H9 (cell line): ENCODE measurements around the gene MIEF1. TPM values are rescaled to one million over a fixed set of nuclear protein-coding genes. Genes with fewer than 3 reads are reported as not detected.
A peak's percentile ranks its signal among the peaks of the same experiment; 100 is the strongest.

Source experiments
- DNase-seq: peaks from one replicate; pipeline ENCODE4 v3.0.0-alpha.2; 2017
- H2AFZ ChIP-seq: one replicate; pipeline ENCODE4 v1.6.1; 2013; ENCODE audit warnings: mild to moderate bottlenecking, low read length, control low read depth, moderate library complexity
- H2AK5ac ChIP-seq: 2 replicates; pipeline ENCODE4 v1.6.1; 2013; ENCODE audit warnings: low read length, control low read depth, mixed read lengths; ENCODE audit not compliant: insufficient read length
- H2BK120ac ChIP-seq: one replicate; pipeline ENCODE4 v1.6.1; 2013; ENCODE audit warnings: low read depth, mild to moderate bottlenecking, low read length, control low read depth, inconsistent platforms; ENCODE audit not compliant: poor library complexity, severe bottlenecking
- H2BK12ac ChIP-seq: 2 replicates; pipeline ENCODE4 v1.6.1; 2013; ENCODE audit warnings: low read length, control low read depth, mixed read lengths, low read depth; ENCODE audit not compliant: insufficient read length
- H2BK15ac ChIP-seq: 2 replicates; pipeline ENCODE4 v1.6.1; 2013; ENCODE audit warnings: low read depth, low read length, control low read depth
- H2BK20ac ChIP-seq: one replicate; pipeline ENCODE4 v1.6.1; 2013; ENCODE audit warnings: low read depth, mild to moderate bottlenecking, low read length, control low read depth, inconsistent platforms; ENCODE audit not compliant: poor library complexity, severe bottlenecking
- H2BK5ac ChIP-seq: 2 replicates; pipeline ENCODE4 v1.6.1; 2013; ENCODE audit warnings: low read length, control low read depth, mixed read lengths; ENCODE audit not compliant: insufficient read length
- H3K14ac ChIP-seq: 2 replicates; pipeline ENCODE4 v1.6.1; 2013; ENCODE audit warnings: low read length, control low read depth; ENCODE audit not compliant: insufficient read depth
- H3K18ac ChIP-seq: 2 replicates; pipeline ENCODE4 v1.6.1; 2013; ENCODE audit warnings: low read depth, mild to moderate bottlenecking, mixed read lengths, low read length, control low read depth; ENCODE audit not compliant: insufficient read length
- H3K23ac ChIP-seq: 2 replicates; pipeline ENCODE4 v1.6.1; 2013; ENCODE audit warnings: low read length, control low read depth, mixed read lengths, low read depth; ENCODE audit not compliant: insufficient read length
- H3K23me2 ChIP-seq: 2 replicates; pipeline ENCODE4 v1.6.1; 2013; ENCODE audit warnings: low read depth, mild to moderate bottlenecking, mixed read lengths, low read length, control low read depth; ENCODE audit not compliant: insufficient read length, poor library complexity, severe bottlenecking
- H3K27ac ChIP-seq: 2 replicates; pipeline ENCODE4 v1.5.1; 2013; ENCODE audit warnings: low read length, control low read depth, mixed read lengths, low read depth; ENCODE audit not compliant: insufficient read length
- H3K27me3 ChIP-seq: 2 replicates; pipeline ENCODE4 v1.6.1; 2013; ENCODE audit warnings: low read length, control low read depth, inconsistent platforms; ENCODE audit not compliant: insufficient read depth
- H3K4ac ChIP-seq: 2 replicates; pipeline ENCODE4 v1.6.1; 2013; ENCODE audit warnings: low read depth, mild to moderate bottlenecking, control low read depth, inconsistent platforms, low read length, moderate library complexity
- H3K4me1 ChIP-seq: 2 replicates; pipeline ENCODE4 v1.6.1; 2013; ENCODE audit warnings: low read length, control low read depth, inconsistent platforms; ENCODE audit not compliant: insufficient read depth
- H3K4me2 ChIP-seq: 2 replicates; pipeline ENCODE4 v1.6.1; 2013; ENCODE audit warnings: low read length, control low read depth, mixed read lengths; ENCODE audit not compliant: insufficient read length, insufficient read depth
- H3K56ac ChIP-seq: 2 replicates; pipeline ENCODE4 v1.6.1; 2013; ENCODE audit warnings: low read depth, mild to moderate bottlenecking, mixed read lengths, low read length, control low read depth; ENCODE audit not compliant: insufficient read length
- H3K79me1 ChIP-seq: 2 replicates; pipeline ENCODE4 v1.6.1; 2013; ENCODE audit warnings: low read depth, mild to moderate bottlenecking, moderate library complexity, low read length, control low read depth, inconsistent platforms; ENCODE audit not compliant: insufficient read depth, poor library complexity, severe bottlenecking
- H3K79me2 ChIP-seq: 2 replicates; pipeline ENCODE4 v1.6.1; 2013; ENCODE audit warnings: low read length, control low read depth, inconsistent platforms; ENCODE audit not compliant: insufficient read depth
- H3K9ac ChIP-seq: 2 replicates; pipeline ENCODE4 v1.6.1; 2013; ENCODE audit warnings: low read length, control low read depth, mixed read lengths; ENCODE audit not compliant: insufficient read length; ENCODE audit errors: extremely low read depth
- H3K9me3 ChIP-seq: one replicate; pipeline ENCODE4 v1.6.1; 2013; ENCODE audit warnings: low read depth, low read length, inconsistent platforms; ENCODE audit not compliant: control insufficient read depth
- H3T11ph ChIP-seq: one replicate; pipeline ENCODE4 v1.6.1; 2013; ENCODE audit warnings: mild to moderate bottlenecking, low read length, control low read depth, inconsistent platforms
- H4K20me1 ChIP-seq: one replicate; pipeline ENCODE4 v1.6.1; 2013; ENCODE audit not compliant: control insufficient read depth, insufficient read length, insufficient read depth
- H4K5ac ChIP-seq: 2 replicates; pipeline ENCODE4 v1.6.1; 2013; ENCODE audit warnings: low read depth, mild to moderate bottlenecking, mixed read lengths, low read length, control low read depth; ENCODE audit not compliant: insufficient read length
- H4K8ac ChIP-seq: replicated peaks from 2 replicates; pipeline ENCODE4 v1.6.1; 2013; ENCODE audit warnings: low read length, control low read depth, mixed read lengths, low read depth; ENCODE audit not compliant: insufficient read length
- H4K91ac ChIP-seq: 2 replicates; pipeline ENCODE4 v1.6.1; 2013; ENCODE audit warnings: low read depth, mild to moderate bottlenecking, moderate library complexity, mixed read lengths, low read length, control low read depth; ENCODE audit not compliant: insufficient read length
- H3K27ac Mint-ChIP-seq, 3 experiments: 2 replicates in 2 of 3; 3 replicates in 1 of 3; pipeline ENCODE4 v1.8.0; 2020 to 2021; ENCODE audit warnings: mixed read lengths in 3 of 3, mild to moderate bottlenecking in 1 of 3, moderate library complexity in 1 of 3
- H3K27me3 Mint-ChIP-seq: 2 replicates; pipeline ENCODE4 v1.8.0; 2021; ENCODE audit warnings: low read depth, mild to moderate bottlenecking, moderate library complexity, mixed read lengths
- H3K36me3 Mint-ChIP-seq, 3 experiments: 2 replicates in 2 of 3; 3 replicates in 1 of 3; pipeline ENCODE4 v1.8.0; 2020 to 2021; ENCODE audit warnings: low read depth in 3 of 3, mixed read lengths in 3 of 3; ENCODE audit not compliant: insufficient read depth in 1 of 3
- H3K4me1 Mint-ChIP-seq, 2 experiments: 2 replicates each; pipeline ENCODE4 v1.8.0; 2020; ENCODE audit warnings: mixed read lengths in 2 of 2
- H3K4me3 Mint-ChIP-seq, 2 experiments: 2 replicates in 1 of 2; 3 replicates in 1 of 2; pipeline ENCODE4 v1.8.0; 2020 to 2021; ENCODE audit warnings: mild to moderate bottlenecking in 2 of 2, mixed read lengths in 2 of 2, moderate library complexity in 1 of 2
- H3K9me3 Mint-ChIP-seq, 2 experiments: 2 replicates in 1 of 2; 3 replicates in 1 of 2; pipeline ENCODE4 v1.8.0; 2020; ENCODE audit warnings: mild to moderate bottlenecking in 2 of 2, mixed read lengths in 2 of 2, moderate library complexity in 1 of 2
- CTCF ChIP-seq: fragments of 200-600 bp; sonication (generic); conservative IDR thresholded peaks from 3 replicates; pipeline ENCODE4 v1.8.0; 2021; ENCODE audit warnings: antibody characterized with exemption, mild to moderate bottlenecking
- WGBS: extraction: QIAGEN DNeasy Blood & Tissue Kit; methylation state at CpG from one replicate; pipeline ENCODE4 v1.1.7; 2013; ENCODE audit warnings: missing lambda C conversion rate, low lambda C conversion rate, mixed read lengths; ENCODE audit not compliant: insufficient read length; ENCODE audit errors: extremely low coverage; 5-methylcytosine and 5-hydroxymethylcytosine counted together
- total RNA-seq: library from RNA; stranded (reverse); gene quantifications from 2 replicates; pipeline ENCODE4 v1.2.1, GENCODE V29; 2021

MIEF1 gene
- total RNA-seq, 1 experiment from 2014 or later: 32.6 TPM

GRCh38 chr22:39558254-39558727, 56.2 kb downstream of the MIEF1 start:
- Histone ChIP-seq H3K14ac (no peak overlapping the region), H3K4me1 (no peaks in the 10 kb centered on the region), H2AFZ (no peak overlapping the region), H2BK120ac (no peak overlapping the region), H3T11ph (no peak overlapping the region), H3K56ac (no peak overlapping the region), H2AK5ac (no peak overlapping the region), H2BK12ac (no peak overlapping the region), H4K91ac (no peak overlapping the region), H3K18ac (no peak overlapping the region), H3K27me3 (peaks cover 36% of the 10 kb centered on the region), H3K4ac (no peak overlapping the region), H3K23ac (no peak overlapping the region), H3K79me2 (no peaks in the 10 kb centered on the region), H3K79me1 (no peaks in the 10 kb centered on the region), H3K4me2 (no peak overlapping the region), H4K20me1 (no peaks in the 10 kb centered on the region), H4K8ac (no peak overlapping the region), H4K5ac (no peak overlapping the region), H3K9ac (no peak overlapping the region), H2BK5ac (no peak overlapping the region), H2BK20ac (no peak overlapping the region), H3K9me3 (no peaks in the 10 kb centered on the region), H3K23me2 (peaks cover 4% of the 10 kb centered on the region), H3K27ac (no peak overlapping the region), H2BK15ac (no peak overlapping the region)
- no CpG with 5 or more reads among the region's 34 CpGs for WGBS
- no peak for TF ChIP-seq CTCF
- Mint-ChIP-seq H3K9me3 (no peaks in the 10 kb centered on the region), H3K4me3 (peak overlapping the region; percentile 54 to 84), H3K4me1 (peaks cover 9 to 17% of the 10 kb centered on the region in 2 experiments), H3K36me3 (no peaks in the 10 kb centered on the region; a peak in 1 of 7 replicates), H3K27ac (no peak overlapping the region), H3K27me3 (peaks cover 42% of the 10 kb centered on the region)
- no peak for DNase-seq
